ENCODE measurements around the gene NT5C3A.
"Not testable (repeated sequence)": the region's sequence is repeated elsewhere in the genome, so short reads cannot be mapped to it uniquely, and the experiment has no call there.

The NT5C3A gene

GRCh38 chr7:33101906-33102305 is 39.3 kb upstream of the NT5C3A start:
- TF ChIP-seq CTCF (conservative IDR thresholded peaks at IDR 0.05; ENCODE audit: low read depth, low read length) = no peak
- H3K4me3 ChIP-seq (ENCODE audit: low read depth, low read length) = no peak overlapping the region
- DNase-seq (ENCODE audit: low read depth) = no peak

- no peak overlapping the region for H3K4me3 ChIP-seq (ENCODE audit: low read depth, low read length)
- no peak for TF ChIP-seq CTCF (conservative IDR thresholded peaks at IDR 0.05; ENCODE audit: low read depth, low read length)
These were observed 38.2 kb upstream of the NT5C3A start for GRCh38 chr7:33100770-33101169.

GRCh38 chr7:33099154-33099940 is 36.8 kb upstream of the NT5C3A start:
- no peak for DNase-seq (ENCODE audit: low read depth)
- no peak overlapping the region for H3K4me3 ChIP-seq (ENCODE audit: low read depth, low read length)
- TF ChIP-seq CTCF (conservative IDR thresholded peaks at IDR 0.05; ENCODE audit: low read depth, low read length) = no peak

More at GRCh38 chr7:33100770-33101169, 38.2 kb upstream of the NT5C3A start:
- no peak for DNase-seq (ENCODE audit: low read depth)

- DNase-seq (ENCODE audit: low read depth) = not testable (repeated sequence)
These were observed 32.2 kb upstream of the NT5C3A start for GRCh38 chr7:33094745-33095275.

DNA sequence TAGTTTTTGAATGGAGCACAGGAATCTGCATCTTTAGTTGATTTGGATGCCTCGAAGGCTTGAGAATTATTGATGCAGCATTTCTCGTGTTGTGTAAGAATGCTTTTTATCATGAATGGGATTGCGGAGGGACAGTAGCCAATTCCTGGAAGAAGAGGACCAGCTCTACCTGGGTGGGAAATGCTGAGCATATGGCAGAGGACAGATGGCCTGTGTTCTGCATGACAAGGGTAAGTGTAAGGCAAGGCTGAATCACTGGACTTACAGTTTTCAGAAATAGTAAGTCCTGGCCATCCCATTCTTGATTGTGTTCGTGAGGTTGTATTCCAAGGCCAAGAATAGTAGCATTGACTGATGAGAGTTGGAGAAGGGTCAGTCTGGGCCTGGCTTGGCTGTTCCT is 30.7 kb upstream of the NT5C3A start:
- no peak overlapping the region for H3K4me3 ChIP-seq (ENCODE audit: low read depth, low read length)
- no peak for DNase-seq (ENCODE audit: low read depth)
- TF ChIP-seq CTCF (conservative IDR thresholded peaks at IDR 0.05; ENCODE audit: low read depth, low read length) = no peak

More at GRCh38 chr7:33094745-33095275, 32.2 kb upstream of the NT5C3A start:
- H3K4me3 ChIP-seq (ENCODE audit: low read depth, low read length) = not testable (repeated sequence)

DNA sequence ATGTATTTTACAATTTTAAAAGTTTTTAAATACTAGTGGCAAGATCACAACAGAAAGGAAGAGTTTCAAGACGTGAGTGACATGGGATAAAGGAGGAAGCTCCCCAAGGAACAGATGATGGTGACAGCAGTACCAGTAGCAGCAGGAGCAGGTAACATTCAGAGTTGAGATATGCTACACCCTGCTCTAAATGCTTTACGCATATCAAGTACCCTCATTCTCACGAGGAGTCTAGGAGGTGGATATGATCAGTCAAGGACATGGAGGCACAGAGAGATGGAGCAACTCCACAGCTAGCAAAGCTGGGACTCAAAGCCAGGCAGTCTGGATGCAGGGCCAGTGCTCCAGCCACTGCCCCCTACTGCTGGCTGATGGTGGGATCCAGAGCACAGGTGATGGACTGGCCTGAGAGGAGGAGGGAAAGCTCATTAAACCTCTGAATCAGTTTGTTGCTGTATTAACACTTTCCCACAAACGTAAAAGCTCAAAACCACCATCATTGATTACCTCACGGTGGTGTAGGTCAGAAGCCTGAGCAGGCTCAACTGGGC is 29.1 kb upstream of the NT5C3A start:
- no peak for DNase-seq (ENCODE audit: low read depth)
- no peak overlapping the region for H3K4me3 ChIP-seq (ENCODE audit: low read depth, low read length)
- no peak for TF ChIP-seq CTCF (conservative IDR thresholded peaks at IDR 0.05; ENCODE audit: low read depth, low read length)

GRCh38 chr7:33091111-33091531 is 28.5 kb upstream of the NT5C3A start:
- TF ChIP-seq CTCF (conservative IDR thresholded peaks at IDR 0.05; ENCODE audit: low read depth, low read length) = no peak
- no peak for DNase-seq (ENCODE audit: low read depth)

More at GRCh38 chr7:33091111-33091531, 28.5 kb upstream of the NT5C3A start:
- no peak overlapping the region for H3K4me3 ChIP-seq (ENCODE audit: low read depth, low read length)

Data from choroid plexus epithelial cell (primary cell).